ENCODE data around the gene ATOH8.

- no peak for TF ChIP-seq EZH2 (IDR thresholded peaks at IDR 0.05; ENCODE audit: insufficient read depth, poor library complexity, severe bottlenecking)
- TF ChIP-seq EZH2phosphoT487 (IDR thresholded peaks at IDR 0.05; ENCODE audit: insufficient read depth, low read depth), result no peak
Observed at GRCh38 chr2:85785027-85785822, 31.4 kb downstream of the ATOH8 start.

Measured in GM23248 (cell line).